Heart left ventricle (tissue), 13 donors: Measurements from ENCODE around the gene RNASE13.
"Not testable (repeated sequence)": the region's sequence is repeated elsewhere in the genome, so short reads cannot be mapped to it uniquely, and the experiment has no call there.

Experiments used
- POLR2A ChIP-seq, 2 donors: fragments of 450-650 bp; IDR thresholded peaks; one replicate each; pipeline ENCODE4 v1.6.1; 2017; ENCODE audit warnings: antibody characterized with exemption in 2 of 2, mild to moderate bottlenecking in 2 of 2, moderate library complexity in 2 of 2
- TF ChIP-seq, protein P1 (sequence below), 12 donors: fragments of 200-600 bp; sonication (generic) in 4 of 12; IDR thresholded peaks; one replicate each; pipeline versions ENCODE4 v1.5.0 to v1.8.0; 2018 to 2022; ENCODE audit warnings: antibody characterized with exemption in 12 of 12, mild to moderate bottlenecking in 5 of 12
- donor health status: ischemic (EF 13 %, LVEDD 7.1; RV severe dilation, severe dysfunction).
- donor health status: DM: no; HTN: yes; CAD: no.
- donor health status: DM: no; HTN: no; CAD: no.
- donor health status: ischemic (EF 25% LVEDD 6.9; RV normal size, moderate dysfunction).
- donor health status: ischemic (EF 25% LVEDD 5.7; RV mildly dilated, moderate dysfunction).
- donor health status: ischemic (EF 35%, LVEDD 5.7; RV mildly dilated, moderate dysfunction).
- donor health status: nonischemic (EF 11% LVEDD 7.7; RV severe dilation, severe dysfunction).
- donor health status: DM: yes; HTN: yes; CAD: no.
- donor health status: PGD.
- donor health status: ischemic (EF 29% LVEDD 5.4; RV normal size, mild dysfunction).
- donor health status: nonischemic (EF 23%, LVEDD 6.1; RV moderate dilation, normal function).

DNA sequence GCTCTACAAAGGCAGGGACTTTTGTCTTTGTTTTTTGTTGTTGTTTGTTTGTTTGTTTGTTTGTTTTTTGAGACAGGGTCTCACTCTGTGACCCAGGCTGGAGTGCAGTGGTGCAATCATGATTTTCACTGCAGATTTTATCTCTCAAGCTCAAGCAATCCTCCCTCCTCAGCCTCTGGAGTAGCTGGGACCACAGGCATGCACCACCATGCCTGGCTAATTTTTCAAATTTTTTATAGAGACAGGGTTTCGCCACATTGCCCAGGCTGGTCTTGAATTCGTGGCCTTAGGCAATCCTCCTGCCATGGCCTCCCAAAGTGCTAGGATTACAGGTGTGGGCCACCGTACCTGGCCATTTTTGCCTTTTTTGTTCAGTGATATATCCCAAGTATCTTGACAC, 6.3 kb upstream of the RNASE13 start:
- TF ChIP-seq, protein P1, sequence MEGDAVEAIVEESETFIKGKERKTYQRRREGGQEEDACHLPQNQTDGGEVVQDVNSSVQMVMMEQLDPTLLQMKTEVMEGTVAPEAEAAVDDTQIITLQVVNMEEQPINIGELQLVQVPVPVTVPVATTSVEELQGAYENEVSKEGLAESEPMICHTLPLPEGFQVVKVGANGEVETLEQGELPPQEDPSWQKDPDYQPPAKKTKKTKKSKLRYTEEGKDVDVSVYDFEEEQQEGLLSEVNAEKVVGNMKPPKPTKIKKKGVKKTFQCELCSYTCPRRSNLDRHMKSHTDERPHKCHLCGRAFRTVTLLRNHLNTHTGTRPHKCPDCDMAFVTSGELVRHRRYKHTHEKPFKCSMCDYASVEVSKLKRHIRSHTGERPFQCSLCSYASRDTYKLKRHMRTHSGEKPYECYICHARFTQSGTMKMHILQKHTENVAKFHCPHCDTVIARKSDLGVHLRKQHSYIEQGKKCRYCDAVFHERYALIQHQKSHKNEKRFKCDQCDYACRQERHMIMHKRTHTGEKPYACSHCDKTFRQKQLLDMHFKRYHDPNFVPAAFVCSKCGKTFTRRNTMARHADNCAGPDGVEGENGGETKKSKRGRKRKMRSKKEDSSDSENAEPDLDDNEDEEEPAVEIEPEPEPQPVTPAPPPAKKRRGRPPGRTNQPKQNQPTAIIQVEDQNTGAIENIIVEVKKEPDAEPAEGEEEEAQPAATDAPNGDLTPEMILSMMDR (IDR thresholded peaks at IDR 0.05): not testable (repeated sequence)
- TF ChIP-seq POLR2A (IDR thresholded peaks at IDR 0.05): not testable (repeated sequence)
